HEK293 (cell line): Measurements from ENCODE around the gene MAPKAP1.

ENCODE experiments used
- CTCF ChIA-PET: fragments of 350-600 bp; formaldehyde crosslinking; extraction: SDS; loops from one replicate; lab custom pipeline; 2021; ENCODE audit warnings: antibody characterized with exemption; lab: Yijun Ruan, JAX
- POLR2A ChIA-PET: fragments of 300-600 bp; formaldehyde crosslinking; extraction: SDS; loops from one replicate; lab custom pipeline; 2020; ENCODE audit warnings: antibody characterized with exemption, inconsistent platforms; lab: Yijun Ruan, JAX
- H3K27ac ChIP-seq: fragments of 200-500 bp; sonication (Bioruptor generic); 2 replicates; pipeline ENCODE4 v1.5.1; 2014; ENCODE audit warnings: low read depth, low read length, control low read depth, inconsistent platforms; ENCODE audit errors: extremely low read depth
- H3K36me3 ChIP-seq, 2 experiments: fragments of 200-500 bp in 1 of 2; sonication (Bioruptor generic) in 1 of 2; 1 replicate in 1 of 2; 2 replicates in 1 of 2; pipeline ENCODE4 v1.5.1; 2014 to 2017; ENCODE audit warnings: inconsistent platforms in 2 of 2, low read length in 2 of 2; ENCODE audit not compliant: control insufficient read depth in 2 of 2, insufficient read depth in 1 of 2
- H3K4me1 ChIP-seq: fragments of 200-500 bp; sonication (Bioruptor generic); 2 replicates; pipeline ENCODE4 v1.5.1; 2014; ENCODE audit warnings: mild to moderate bottlenecking, low read length, inconsistent platforms; ENCODE audit not compliant: control insufficient read depth, insufficient read depth
- H3K4me3 ChIP-seq: 2 replicates; pipeline ENCODE4 v1.5.1; 2011; ENCODE audit warnings: low read depth, mild to moderate bottlenecking, control low read depth, low read length, moderate library complexity
- H3K9me3 ChIP-seq: fragments of 200-500 bp; sonication (Bioruptor generic); 2 replicates; pipeline ENCODE4 v1.5.1; 2014; ENCODE audit warnings: low read depth, low read length, inconsistent platforms; ENCODE audit not compliant: control insufficient read depth, insufficient read depth
- ATF2 ChIP-seq: fragments of 450-650 bp; formaldehyde crosslinking; IDR thresholded peaks from 2 replicates; pipeline ENCODE4 v1.5.1; 2016; ENCODE audit warnings: missing biosample characterization, missing genetic modification characterization, low read depth
- BCL6B ChIP-seq: fragments of 450-650 bp; formaldehyde crosslinking; IDR thresholded peaks from 2 replicates; pipeline ENCODE4 v1.5.1; 2017; ENCODE audit warnings: missing biosample characterization, missing genetic modification characterization
- GLI4 ChIP-seq: fragments of 450-650 bp; formaldehyde crosslinking; IDR thresholded peaks from 2 replicates; pipeline ENCODE4 v1.5.1; 2016; ENCODE audit warnings: missing biosample characterization, missing genetic modification characterization
- HOXA7 ChIP-seq: sonication (generic); formaldehyde crosslinking; IDR thresholded peaks from 2 replicates; pipeline ENCODE4 v1.8.1; 2022; ENCODE audit warnings: missing genetic modification reagents, borderline replicate concordance
- KLF9 ChIP-seq: fragments of 450-650 bp; formaldehyde crosslinking; IDR thresholded peaks from 2 replicates; pipeline ENCODE4 v1.5.1; 2016; ENCODE audit warnings: missing biosample characterization, missing genetic modification characterization, low read depth
- TCF7L2 ChIP-seq: IDR thresholded peaks from 2 replicates; pipeline ENCODE4 v1.6.1; 2011; ENCODE audit warnings: low read depth, mild to moderate bottlenecking, inconsistent platforms, low read length, moderate library complexity, borderline replicate concordance
- ZIC2 ChIP-seq: fragments of 450-650 bp; formaldehyde crosslinking; IDR thresholded peaks from 2 replicates; pipeline ENCODE4 v1.5.1; 2016; ENCODE audit warnings: missing biosample characterization, missing genetic modification characterization
- ZNF114 ChIP-seq: fragments of 450-650 bp; formaldehyde crosslinking; IDR thresholded peaks from 2 replicates; pipeline ENCODE4 v1.5.0; 2017; ENCODE audit warnings: missing biosample characterization, missing genetic modification characterization
- ZNF155 ChIP-seq: fragments of 450-650 bp; formaldehyde crosslinking; IDR thresholded peaks from 2 replicates; pipeline ENCODE4 v1.5.1; 2016; ENCODE audit warnings: missing biosample characterization, missing genetic modification characterization
- ZNF184 ChIP-seq: fragments of 450-650 bp; IDR thresholded peaks from 2 replicates; pipeline ENCODE4 v1.5.1; 2018; ENCODE audit warnings: missing biosample characterization, mild to moderate bottlenecking, missing genetic modification characterization
- ZNF214 ChIP-seq: fragments of 450-650 bp; formaldehyde crosslinking; IDR thresholded peaks from 2 replicates; pipeline ENCODE4 v1.5.1; 2017; ENCODE audit warnings: missing biosample characterization, mild to moderate bottlenecking, missing genetic modification characterization, borderline replicate concordance
- ZNF521 ChIP-seq: fragments of 450-650 bp; formaldehyde crosslinking; IDR thresholded peaks from 2 replicates; pipeline ENCODE4 v1.5.1; 2017; ENCODE audit warnings: missing biosample characterization, mild to moderate bottlenecking, missing genetic modification characterization
- ZNF585B ChIP-seq: fragments of 450-650 bp; formaldehyde crosslinking; IDR thresholded peaks from 2 replicates; pipeline ENCODE4 v1.5.1; 2016; ENCODE audit warnings: missing biosample characterization, missing genetic modification characterization
- ZNF621 ChIP-seq: fragments of 450-650 bp; formaldehyde crosslinking; IDR thresholded peaks from 2 replicates; pipeline ENCODE4 v1.5.1; 2017; ENCODE audit warnings: missing biosample characterization, missing genetic modification characterization
- ZNF664 ChIP-seq: fragments of 450-650 bp; formaldehyde crosslinking; IDR thresholded peaks from 2 replicates; pipeline ENCODE4 v1.5.1; 2016; ENCODE audit warnings: missing biosample characterization, missing genetic modification characterization
- ZNF76 ChIP-seq: fragments of 450-650 bp; formaldehyde crosslinking; IDR thresholded peaks from 2 replicates; pipeline ENCODE4; 2016; ENCODE audit warnings: low read depth, missing biosample characterization, missing genetic modification characterization, borderline replicate concordance
- TF ChIP-seq, protein P1 (sequence below): fragments of 450-650 bp; formaldehyde crosslinking; IDR thresholded peaks from 2 replicates; pipeline ENCODE4 v1.5.1; 2016; ENCODE audit warnings: missing biosample characterization, missing genetic modification characterization

Gene MAPKAP1

DNA sequence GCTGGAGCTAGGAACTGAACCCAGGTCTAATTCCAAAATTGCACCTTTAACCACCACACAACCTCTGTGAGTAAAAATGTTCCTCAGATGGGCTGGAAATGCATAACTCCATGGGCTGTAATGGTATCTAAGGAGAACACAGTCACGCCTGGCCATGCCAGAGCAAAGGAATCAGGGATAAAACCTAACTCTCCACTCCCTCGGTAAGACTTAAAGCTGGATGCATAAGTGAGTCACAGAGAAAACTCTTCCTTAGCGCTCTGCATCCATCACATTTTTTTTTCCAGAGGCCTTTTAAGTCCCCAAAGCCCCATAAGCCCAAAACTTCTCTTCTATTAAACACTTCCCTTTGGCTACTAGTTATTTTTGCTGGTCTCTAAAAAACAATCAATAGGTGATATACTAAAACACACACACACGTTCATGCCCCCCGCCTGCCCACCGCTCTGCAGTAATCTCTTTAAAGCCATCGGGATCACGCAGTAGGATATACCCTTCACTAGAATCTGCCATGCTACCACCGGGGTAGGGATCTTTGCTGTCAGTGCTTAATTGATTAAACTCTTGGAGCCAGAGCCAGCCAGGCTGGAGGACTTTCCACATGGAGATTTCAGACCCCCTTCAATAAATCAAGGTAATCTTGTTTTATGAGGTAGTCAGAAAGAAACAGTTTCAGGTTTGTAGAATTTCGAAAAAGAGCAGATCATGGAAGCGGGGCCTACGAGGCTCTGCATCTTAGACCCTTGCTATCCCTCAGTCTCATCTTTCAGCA lies 212.9 kb downstream of the MAPKAP1 start:
- no peak for TF ChIP-seq ZNF621 (tag by site-specific recombination)
- H3K27ac ChIP-seq: no peak overlapping the region
- ChIA-PET POLR2A (no interaction called here), CTCF (no interaction called here)
- no peaks in the 10 kb centered on the region for H3K36me3 ChIP-seq
- no peaks in the 10 kb centered on the region for H3K4me1 ChIP-seq
- no peaks in the 10 kb centered on the region for H3K9me3 ChIP-seq
- H3K4me3 ChIP-seq: no peak overlapping the region

GRCh38 chr9:125493384-125493783 lies 213.6 kb downstream of the MAPKAP1 start:
- no peaks in the 10 kb centered on the region for H3K9me3 ChIP-seq
- TF ChIP-seq GLI4 (tag by site-specific recombination) (no peak), ZNF214 (no peak), ZNF664 (tag by site-specific recombination) (peak; percentile 61), ZNF184 (tag by site-specific recombination) (no peak), BCL6B (tag by site-specific recombination) (no peak)
- no peak overlapping the region for H3K4me3 ChIP-seq
- H3K27ac ChIP-seq: no peak overlapping the region
- H3K36me3 ChIP-seq: no peaks in the 10 kb centered on the region
- no peaks in the 10 kb centered on the region for H3K4me1 ChIP-seq
- ChIA-PET CTCF (no interaction called here), POLR2A (no interaction called here)

DNA sequence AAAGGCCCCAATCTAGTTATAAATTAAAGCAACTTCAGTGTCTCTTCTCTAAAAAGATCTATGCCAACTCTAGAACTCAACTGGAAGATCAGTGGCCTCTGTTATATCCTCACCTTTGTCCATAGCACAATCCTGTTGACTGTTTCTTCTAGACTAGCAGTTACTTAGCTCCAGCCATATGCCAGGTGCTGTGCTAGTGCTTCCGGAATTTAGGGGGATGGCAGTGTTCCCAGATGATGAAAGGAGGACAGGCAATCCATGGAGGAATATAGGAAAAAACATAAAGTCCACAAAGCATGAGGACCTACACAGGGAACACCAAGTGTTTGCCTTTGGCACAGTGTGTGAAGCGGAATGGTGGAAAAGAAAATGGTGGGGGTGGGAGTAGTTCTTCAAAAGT lies 214.3 kb downstream of the MAPKAP1 start:
- Histone ChIP-seq H3K4me3 (no peak overlapping the region), H3K9me3 (no peaks in the 10 kb centered on the region)
- TF ChIP-seq ZIC2 (tag by site-specific recombination) (no peak), ZNF585B (tag by site-specific recombination) (no peak), TCF7L2 (no peak), ZNF521 (tag by site-specific recombination) (no peak), ATF2 (no peak), KLF9 (no peak), ZNF76 (tag by site-specific recombination) (no peak), ZNF155 (tag by site-specific recombination) (no peak), HOXA7 (CRISPR knock-in tag) (no peak), ZNF114 (tag by site-specific recombination) (no peak)
- TF ChIP-seq, protein P1, sequence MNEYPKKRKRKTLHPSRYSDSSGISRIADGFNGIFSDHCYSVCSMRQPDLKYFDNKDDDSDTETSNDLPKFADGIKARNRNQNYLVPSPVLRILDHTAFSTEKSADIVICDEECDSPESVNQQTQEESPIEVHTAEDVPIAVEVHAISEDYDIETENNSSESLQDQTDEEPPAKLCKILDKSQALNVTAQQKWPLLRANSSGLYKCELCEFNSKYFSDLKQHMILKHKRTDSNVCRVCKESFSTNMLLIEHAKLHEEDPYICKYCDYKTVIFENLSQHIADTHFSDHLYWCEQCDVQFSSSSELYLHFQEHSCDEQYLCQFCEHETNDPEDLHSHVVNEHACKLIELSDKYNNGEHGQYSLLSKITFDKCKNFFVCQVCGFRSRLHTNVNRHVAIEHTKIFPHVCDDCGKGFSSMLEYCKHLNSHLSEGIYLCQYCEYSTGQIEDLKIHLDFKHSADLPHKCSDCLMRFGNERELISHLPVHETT: no peak
- TF ChIP-seq, all 188 proteins: peak for 0
- no peak overlapping the region for H3K27ac ChIP-seq
- no peaks in the 10 kb centered on the region for H3K36me3 ChIP-seq
- CTCF ChIA-PET: interaction anchor here (0.6 to 0.7 kb wide), 3 partner anchors 9 to 1897 kb away, joined by 3 to 4 read pairs (median 4); no protein-coding TSS in a partner anchor
- POLR2A ChIA-PET: no interaction called here
- H3K4me1 ChIP-seq: no peaks in the 10 kb centered on the region
